Measurements from ENCODE around the gene RHOD.

RHOD gene, protein sequence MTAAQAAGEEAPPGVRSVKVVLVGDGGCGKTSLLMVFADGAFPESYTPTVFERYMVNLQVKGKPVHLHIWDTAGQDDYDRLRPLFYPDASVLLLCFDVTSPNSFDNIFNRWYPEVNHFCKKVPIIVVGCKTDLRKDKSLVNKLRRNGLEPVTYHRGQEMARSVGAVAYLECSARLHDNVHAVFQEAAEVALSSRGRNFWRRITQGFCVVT

DNA sequence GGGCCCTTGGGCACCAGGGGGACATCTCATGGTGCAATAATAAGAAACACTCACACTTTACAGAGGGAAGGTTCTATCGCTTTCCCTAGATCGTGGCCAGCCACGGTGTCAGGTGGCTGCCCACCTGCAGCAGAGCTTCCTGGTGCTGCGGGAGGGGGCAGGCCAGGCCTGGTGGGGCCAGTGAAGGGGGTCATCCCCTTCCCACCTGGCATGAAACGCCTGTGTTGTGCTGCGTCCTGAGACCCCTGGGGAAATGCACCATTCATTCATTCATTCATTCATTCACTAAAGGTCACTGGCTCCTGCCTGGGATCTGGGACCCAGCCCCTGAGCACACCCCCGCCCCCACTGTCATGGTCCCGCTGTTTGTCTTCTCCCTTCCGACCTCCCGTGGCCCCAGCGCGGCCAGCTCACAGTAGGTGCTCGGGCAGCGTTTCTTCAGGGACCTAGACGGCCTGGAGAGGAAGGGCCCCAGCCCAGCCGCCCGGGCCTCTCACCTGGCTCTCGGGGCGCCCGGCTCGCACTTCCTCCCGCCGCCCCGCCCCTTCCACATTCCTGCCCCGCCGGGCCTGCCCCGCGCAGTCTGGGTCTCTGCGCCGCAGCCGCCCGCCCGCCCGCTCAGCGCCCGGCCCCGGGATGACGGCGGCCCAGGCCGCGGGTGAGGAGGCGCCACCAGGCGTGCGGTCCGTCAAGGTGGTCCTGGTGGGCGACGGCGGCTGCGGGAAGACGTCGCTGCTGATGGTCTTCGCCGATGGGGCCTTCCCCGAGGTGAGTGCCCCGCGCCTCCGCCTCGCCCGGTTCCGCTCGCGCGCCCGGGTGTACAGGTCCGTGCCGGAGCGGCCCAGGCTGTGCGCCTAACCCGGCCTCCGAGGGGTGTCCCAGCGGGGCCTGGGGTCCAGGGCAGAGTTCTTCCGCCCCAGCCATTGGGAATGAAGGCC is at the start of gene RHOD:
Gene RHOD (plus strand): TSS at position 581 of the 938 bp plus-strand sequence. CDS start 56 bp downstream, at position 637.
- DNase-seq = no peak

GRCh38 chr11:67007126-67007525 is 49.5 kb upstream of the RHOD start:
- no peak for DNase-seq

DNA sequence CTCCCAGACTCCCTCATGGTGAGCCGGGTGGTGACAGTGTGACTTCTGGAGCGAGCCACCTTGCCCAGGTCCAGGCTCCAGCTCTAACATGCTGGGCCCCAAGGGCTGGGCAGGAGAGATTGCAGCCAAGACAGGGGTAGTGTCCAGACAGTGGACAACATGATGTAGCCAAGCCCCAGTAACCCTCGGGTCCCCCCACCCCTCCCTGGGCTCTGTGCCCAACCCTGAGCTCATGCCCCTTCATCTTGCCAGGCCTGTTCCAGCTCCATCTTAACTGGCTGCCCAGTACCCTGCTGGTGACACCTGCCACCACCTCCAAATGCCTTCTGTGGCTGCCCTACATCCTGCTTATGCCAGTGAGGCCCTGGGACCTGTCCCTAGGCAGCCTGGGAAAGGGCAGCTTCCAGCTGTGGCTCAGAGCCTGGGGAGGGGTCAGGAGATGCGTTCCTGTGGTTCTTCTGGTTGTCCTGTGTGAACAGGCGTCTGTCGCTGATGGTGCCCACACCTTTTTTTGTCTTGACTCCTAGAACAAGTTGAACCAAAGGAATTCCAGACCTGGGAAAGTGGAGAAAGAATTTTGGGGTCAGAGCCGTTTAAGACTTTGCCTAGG is 46.2 kb upstream of the RHOD start:
- no peak for DNase-seq

- no peak for DNase-seq
These were observed 43.1 kb upstream of the RHOD start for GRCh38 chr11:67013511-67014045.

DNA sequence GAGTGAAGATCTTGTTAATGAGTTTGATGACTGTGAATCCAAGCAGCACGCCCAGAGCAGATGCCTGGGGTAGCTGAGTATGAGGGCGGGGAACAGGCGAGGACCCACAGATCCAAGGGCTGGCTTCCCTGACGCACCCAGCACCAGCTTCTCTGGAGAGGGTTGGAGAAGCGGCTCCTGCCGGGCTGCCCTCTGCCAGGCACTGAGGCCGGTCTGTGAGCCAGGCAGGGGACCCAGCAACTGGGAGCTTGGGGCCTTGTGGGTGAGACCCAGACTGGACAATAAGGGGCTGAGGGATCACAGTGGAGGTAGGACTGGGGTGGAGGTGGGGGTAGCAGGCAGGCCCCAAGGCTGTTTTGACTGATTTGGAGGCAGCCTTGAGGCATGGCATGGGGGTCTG is 42.3 kb upstream of the RHOD start:
- no peak for DNase-seq

DNA sequence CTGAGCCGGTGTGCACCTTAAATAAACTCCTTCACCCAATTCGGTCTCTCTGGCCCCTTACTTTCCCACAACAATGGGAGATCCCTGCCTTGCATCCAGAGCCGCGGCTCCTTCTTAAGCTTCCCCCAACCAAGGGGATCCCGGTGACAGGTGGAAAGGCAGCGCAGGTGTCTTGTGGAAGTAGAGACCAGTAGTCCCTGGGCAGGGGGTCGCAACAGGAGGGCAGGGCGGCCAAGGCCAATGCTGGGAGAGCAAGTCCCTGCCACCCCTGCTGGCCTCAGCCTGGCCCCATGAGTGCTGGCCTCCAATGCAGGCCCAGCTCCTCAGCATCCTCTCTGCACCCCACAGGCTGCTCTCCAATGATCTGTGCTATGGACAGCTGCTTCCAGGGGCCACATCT is 41.6 kb upstream of the RHOD start:
- DNase-seq = no peak

- no peak for DNase-seq
These were observed 40.1 kb upstream of the RHOD start for GRCh38 chr11:67016550-67016949.

DNA sequence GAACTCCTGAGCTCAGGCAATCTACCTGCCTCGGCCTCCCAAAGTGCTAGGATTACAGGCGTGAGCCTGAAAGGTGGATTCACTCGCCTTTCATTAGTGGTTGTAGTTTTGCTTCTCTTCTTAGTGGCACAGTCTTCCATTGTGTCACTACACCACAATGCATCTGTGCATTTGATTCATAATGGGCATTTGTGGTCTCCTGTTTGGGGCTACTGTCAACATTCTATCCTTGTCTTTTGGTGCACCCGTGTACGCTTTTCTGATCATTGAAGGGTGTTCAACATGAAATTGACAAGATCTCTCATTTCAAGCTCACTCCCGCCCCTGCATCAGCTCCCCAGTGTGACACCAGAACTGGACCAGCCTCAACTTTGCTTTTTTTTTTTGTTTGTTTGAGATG is 35.7 kb upstream of the RHOD start:
- no peak for DNase-seq

DNA sequence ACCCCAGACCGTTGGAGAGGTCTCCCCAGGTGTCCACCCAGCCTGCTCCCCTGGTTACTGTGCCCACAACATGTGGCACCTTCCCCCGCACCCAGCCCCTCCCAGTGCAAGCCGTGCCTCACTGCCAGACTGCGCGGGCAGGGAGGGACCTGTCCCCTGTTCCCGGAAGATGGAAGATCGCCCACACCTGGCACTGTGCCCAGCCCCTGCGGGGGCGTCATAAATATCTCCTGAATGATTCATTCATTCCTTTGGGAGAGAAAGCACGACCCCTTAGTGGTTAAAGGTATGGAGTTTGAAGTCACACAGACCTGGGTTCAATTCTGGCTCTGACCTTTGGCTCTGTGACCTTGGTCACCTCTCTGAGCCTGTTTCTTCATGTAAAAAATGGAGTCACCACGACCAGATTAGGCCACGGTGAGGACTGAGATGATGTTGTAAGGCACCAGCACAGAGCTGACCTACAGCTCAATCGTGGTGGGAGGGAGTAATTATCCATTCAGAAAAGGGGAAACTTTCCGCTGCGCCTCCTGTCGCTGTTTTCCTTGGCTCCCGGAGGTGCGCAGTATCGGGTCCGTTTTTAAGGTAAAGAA is 34.2 kb upstream of the RHOD start:
- no peak for DNase-seq

DNA sequence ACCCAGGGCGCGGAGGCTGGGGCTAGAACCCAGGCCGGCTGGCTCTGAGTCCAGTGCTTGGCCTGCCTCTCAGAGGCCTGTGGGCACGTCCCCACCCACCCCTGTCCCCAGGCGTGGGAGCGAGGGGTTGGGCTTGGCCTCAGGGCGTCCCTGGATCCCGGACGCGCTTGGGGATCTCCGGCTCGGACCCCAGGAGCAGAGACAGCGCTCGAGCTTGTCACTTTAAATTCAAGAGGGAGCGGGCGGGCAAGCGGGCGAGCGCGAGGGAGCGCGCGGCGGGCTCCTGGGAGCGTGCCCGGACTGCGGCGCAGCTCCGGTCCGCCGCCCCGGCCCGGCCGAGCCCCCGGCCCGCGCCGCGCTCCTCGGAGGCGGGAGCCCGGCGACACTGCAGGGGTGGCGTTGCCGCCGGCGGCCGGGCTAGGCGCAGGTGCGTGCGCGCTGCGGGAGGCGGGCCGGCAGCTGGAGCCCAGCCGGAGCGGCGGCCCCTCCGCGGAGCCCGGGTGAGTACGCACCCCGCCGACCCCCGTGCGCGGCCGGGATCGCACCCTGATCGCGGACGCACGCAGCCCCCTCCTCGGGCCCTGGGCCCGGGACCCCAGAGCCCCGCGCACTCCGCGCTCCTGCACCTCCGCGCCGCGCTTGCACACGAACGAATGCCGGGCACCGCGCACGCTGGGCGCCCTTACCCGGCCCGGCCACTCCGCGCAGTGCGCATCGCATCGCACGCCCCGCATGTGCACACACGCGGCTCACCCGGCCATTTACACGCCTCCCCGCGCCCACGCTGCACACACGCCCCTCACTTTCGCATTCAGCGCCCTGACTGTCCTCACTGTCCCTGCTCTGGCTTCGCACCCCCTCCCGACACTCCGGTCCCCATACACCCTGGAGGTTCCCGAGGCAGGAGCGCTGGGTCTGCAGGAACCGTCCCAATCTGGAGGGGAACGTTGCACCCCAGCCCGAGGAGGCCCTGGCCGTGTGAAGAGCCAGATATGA is 33.4 kb upstream of the RHOD start, which contains the start of gene SYT12:
Gene SYT12 (plus strand): TSS at position 174 of the 996 bp plus-strand sequence. CDS start 7,011 bp downstream, outside the sequence.
- no peak for DNase-seq

- no peak for DNase-seq
These were observed 32.7 kb upstream of the RHOD start for GRCh38 chr11:67023957-67024353.

DNA sequence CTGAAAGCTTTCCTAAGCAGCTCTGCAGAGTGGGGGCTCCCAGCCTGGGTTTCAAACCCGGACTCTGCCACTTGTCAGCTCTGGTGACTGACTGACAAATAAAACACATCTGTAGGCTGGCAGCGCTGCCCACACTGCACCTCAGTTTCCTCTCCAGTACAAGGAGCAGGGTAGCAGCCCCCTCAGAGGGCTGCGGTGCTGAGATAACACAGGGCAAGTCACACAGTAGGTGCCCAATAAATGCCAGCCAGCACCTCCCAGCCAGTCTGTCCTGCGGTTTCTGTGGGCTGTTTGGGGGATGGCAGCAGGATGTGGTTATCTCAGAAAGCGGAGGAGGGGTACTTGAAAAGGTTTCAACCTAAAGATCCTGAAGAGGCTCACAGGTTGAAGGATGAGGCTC is 32.2 kb upstream of the RHOD start:
- peak; percentile 44 for DNase-seq

GRCh38 chr11:67024966-67025365 is 31.7 kb upstream of the RHOD start:
- no peak for DNase-seq

- DNase-seq = no peak
These were observed 30.9 kb upstream of the RHOD start for GRCh38 chr11:67025750-67026149.

DNA sequence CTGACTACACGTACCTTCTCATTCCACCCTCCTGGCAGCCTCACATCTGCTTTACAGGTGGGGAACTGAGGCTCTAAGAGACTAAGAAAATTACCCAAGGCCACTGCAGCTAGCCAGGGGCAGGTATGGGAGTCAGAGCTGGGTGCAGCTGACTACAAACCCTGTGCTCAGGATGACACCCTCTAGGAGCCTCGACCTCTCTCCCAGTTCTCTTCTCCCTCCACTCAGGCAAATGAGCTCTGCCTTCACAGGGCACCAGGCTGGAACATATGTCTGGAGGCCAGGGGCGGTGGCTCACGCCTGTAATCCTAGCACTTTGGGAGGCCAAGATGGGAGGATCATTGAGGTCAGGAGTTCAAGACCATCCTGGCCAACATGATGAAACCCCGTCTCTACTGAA is 29.7 kb upstream of the RHOD start:
- no peak for DNase-seq

DNA sequence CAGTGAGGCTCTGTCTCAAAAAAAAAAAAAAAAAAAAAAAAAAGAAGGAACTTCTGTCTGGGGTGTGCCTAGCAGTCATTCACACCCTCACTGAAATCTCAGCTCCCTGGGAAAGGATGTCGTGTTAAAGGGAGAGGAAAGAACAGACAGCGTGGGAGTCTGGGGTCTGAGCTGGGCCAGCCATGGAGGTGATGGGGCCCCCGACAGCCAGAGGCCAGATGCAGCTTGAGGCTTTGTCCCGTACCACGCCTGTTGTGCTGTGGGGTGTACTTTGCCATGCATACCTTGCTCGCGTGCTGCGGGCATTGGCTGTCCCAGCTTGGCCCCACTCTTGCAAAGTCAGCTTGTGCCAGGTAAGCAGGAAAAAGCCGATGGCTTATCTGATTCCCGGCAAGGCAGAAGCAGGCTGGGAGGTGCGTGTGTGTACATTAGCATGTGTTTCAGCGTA is 29.1 kb upstream of the RHOD start:
- DNase-seq = no peak

DNA sequence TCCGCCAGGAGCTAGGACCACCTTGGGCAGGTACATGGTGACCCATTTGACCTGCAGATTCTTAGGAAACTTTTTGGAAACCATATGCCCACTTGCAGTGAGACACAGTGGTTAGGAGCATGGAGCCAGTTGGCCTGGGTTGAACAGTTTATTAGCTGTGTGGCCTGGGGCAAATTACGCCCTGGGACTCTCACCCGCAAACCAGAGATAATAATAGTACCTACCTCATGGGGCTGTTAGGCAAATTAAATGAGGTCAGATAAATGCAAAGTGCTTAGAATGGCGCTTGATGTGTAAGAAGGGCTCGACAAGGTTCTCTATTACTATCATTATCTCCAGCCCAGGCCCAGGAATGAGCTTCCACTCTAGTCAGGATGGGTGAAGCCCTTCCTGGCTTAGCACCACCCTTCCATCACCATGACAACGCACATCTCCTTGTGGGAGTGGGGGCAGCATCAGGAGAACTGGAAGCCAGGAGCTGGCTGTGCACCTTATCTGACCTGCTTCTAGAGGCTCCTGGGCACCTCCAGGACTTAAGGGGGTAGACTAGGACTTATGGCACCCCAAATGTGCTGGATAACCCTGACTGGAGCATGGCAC is 28.6 kb upstream of the RHOD start:
- no peak for DNase-seq

DNA sequence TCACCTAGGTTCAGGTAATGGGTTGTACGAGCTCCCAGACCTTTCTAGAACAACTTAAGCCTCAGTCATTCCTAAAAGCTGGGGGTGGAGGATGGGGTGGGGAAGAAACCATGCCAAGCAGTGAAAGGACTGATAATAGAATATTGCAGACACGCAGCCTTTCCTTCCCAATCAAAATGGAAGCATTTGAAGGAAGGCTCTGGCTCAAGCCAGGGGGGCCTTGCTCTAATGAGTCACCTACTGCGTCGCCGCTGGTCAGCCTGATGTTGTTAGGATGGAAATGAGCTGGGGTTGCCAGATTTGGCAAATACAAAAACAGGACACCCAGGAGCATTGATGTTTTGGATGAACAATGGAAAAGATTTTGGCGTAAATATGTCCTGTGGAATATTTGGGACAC is 27.5 kb upstream of the RHOD start:
- no peak for DNase-seq

DNA sequence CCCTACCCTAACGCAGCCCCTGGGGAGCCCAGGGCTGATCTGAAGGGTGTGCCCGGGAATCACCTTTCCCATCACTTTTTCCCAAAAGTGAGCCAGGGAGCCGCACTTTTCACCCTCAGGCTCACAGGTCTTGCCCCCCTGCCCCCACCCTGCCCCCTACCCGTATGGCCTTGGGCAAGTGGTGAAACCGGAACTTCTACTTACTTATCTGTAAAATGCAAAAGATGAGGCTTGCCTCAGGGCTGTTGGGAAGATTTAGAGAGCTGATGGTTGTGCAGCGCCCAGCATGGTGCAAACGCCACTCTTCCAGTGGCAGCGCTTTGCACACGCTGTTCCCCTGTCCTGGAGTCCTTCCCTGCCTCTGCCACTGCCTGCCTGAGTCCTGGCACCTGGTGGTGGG is 25.7 kb upstream of the RHOD start:
- DNase-seq = no peak

GRCh38 chr11:67031791-67032561 is 24.7 kb upstream of the RHOD start:
- no peak for DNase-seq

All from GDM1 (cell line).